SIG-M5 treated with dmso at 0.1 percent for 504 hours (cell line): Measurements from ENCODE around the gene ZBTB48.
"Not testable (repeated sequence)": the region's sequence is repeated elsewhere in the genome, so short reads cannot be mapped to it uniquely, and the experiment has no call there.

Source experiments
- DNase-seq: peaks from one replicate; lab custom pipeline; 2025; ENCODE audit not compliant: unreplicated experiment; lab: John Stamatoyannopoulos, UW

Gene ZBTB48

GRCh38 chr1:6590046-6590445 lies 10.3 kb downstream of the ZBTB48 start:
- no peak for DNase-seq

GRCh38 chr1:6591222-6591621 lies 11.4 kb downstream of the ZBTB48 start:
- no peak for DNase-seq

- no peak for DNase-seq
Measured at GRCh38 chr1:6591644-6592043, 11.8 kb downstream of the ZBTB48 start.

- no peak for DNase-seq
Measured at GRCh38 chr1:6592441-6592840, 12.6 kb downstream of the ZBTB48 start.

GRCh38 chr1:6592865-6593593 lies 13.2 kb downstream of the ZBTB48 start:
- no peak for DNase-seq

- no peak for DNase-seq
Measured at GRCh38 chr1:6593810-6594209, 14.0 kb downstream of the ZBTB48 start.

GRCh38 chr1:6594977-6595740 lies 15.4 kb downstream of the ZBTB48 start:
- DNase-seq, result no peak

GRCh38 chr1:6596351-6596750 lies 16.6 kb downstream of the ZBTB48 start:
- DNase-seq, result no peak

- DNase-seq, result no peak
Measured at GRCh38 chr1:6596886-6597776, 17.3 kb downstream of the ZBTB48 start.

GRCh38 chr1:6597777-6598131 lies 18.0 kb downstream of the ZBTB48 start:
- no peak for DNase-seq

GRCh38 chr1:6599141-6599975 lies 19.6 kb downstream of the ZBTB48 start:
- DNase-seq, result peak; percentile 73

GRCh38 chr1:6599991-6600390 lies 20.2 kb downstream of the ZBTB48 start:
- not testable (repeated sequence) for DNase-seq

- no peak for DNase-seq
Measured at GRCh38 chr1:6600410-6601048, 20.7 kb downstream of the ZBTB48 start.

- DNase-seq, result peak; percentile 80
Measured at GRCh38 chr1:6601049-6601922, 21.5 kb downstream of the ZBTB48 start.

GRCh38 chr1:6601923-6602668 lies 22.3 kb downstream of the ZBTB48 start:
- DNase-seq, result no peak

GRCh38 chr1:6602669-6603237 lies 23.0 kb downstream of the ZBTB48 start, which contains the start of gene KLHL21:
TSS of gene KLHL21 (minus strand) at chr1:6602869. CDS start at chr1:6602817, 52 bp downstream.
- DNase-seq, result peak; percentile 80

GRCh38 chr1:6603238-6603914 lies 23.6 kb downstream of the ZBTB48 start:
- peak; percentile 58 for DNase-seq
